ENCODE data around the gene GHRL.

Gene GHRL

GRCh38 chr3:10284496-10284895 lies 8.3 kb downstream of the GHRL start:
- peaks cover 80% of the 10 kb centered on the region for H3K36me3 ChIP-seq (ENCODE audit: control insufficient read depth, low read length)
- H3K79me2 ChIP-seq (ENCODE audit: control insufficient read depth, low read length) = peaks cover 7% of the 10 kb centered on the region
- no peak overlapping the region for H3K4me3 ChIP-seq (ENCODE audit: low read length)
- H3K9me3 ChIP-seq (ENCODE audit: control insufficient read depth, insufficient read depth, low read length) = no peaks in the 10 kb centered on the region
- no peak overlapping the region for H3K27ac ChIP-seq (ENCODE audit: low read depth, low read length)
- H3K9me2 ChIP-seq (replicated peaks; ENCODE audit: control insufficient read depth, low read length) = no peaks in the 10 kb centered on the region
- peaks cover 8% of the 10 kb centered on the region; the same call in 1 of the 2 replicates for H4K20me1 ChIP-seq (ENCODE audit: control insufficient read depth, insufficient read depth, low read depth, low read length)
- 0 out of 2 replicates have a peak, but pooled peaks cover 3% of the 10 kb centered on the region for H3K4me1 ChIP-seq (ENCODE audit: control insufficient read depth, low read length)
- H3K4me2 ChIP-seq (ENCODE audit: low read length) = no peak overlapping the region
- H3K27me3 ChIP-seq (ENCODE audit: control insufficient read depth, low read length) = no peaks in the 10 kb centered on the region
- no peak for TF ChIP-seq CTCF (IDR thresholded peaks at IDR 0.05; ENCODE audit: low read depth, low read length, poor library complexity, severe bottlenecking)
- no peak for TF ChIP-seq EZH2phosphoT487 (IDR thresholded peaks at IDR 0.05; ENCODE audit: borderline replicate concordance, low read length)
- peaks cover 6% of the 10 kb centered on the region for H3F3A ChIP-seq (ENCODE audit: control insufficient read depth, insufficient read depth)

- H3K4me2 ChIP-seq (ENCODE audit: low read length) = no peak overlapping the region
Observed at GRCh38 chr3:10283638-10284037, 9.1 kb downstream of the GHRL start.

GRCh38 chr3:10281951-10282350 lies 10.8 kb downstream of the GHRL start:
- TF ChIP-seq EZH2phosphoT487 (IDR thresholded peaks at IDR 0.05; ENCODE audit: borderline replicate concordance, low read length) = no peak
- TF ChIP-seq CTCF (IDR thresholded peaks at IDR 0.05; ENCODE audit: low read depth, low read length, poor library complexity, severe bottlenecking) = no peak
- H3K79me2 ChIP-seq (ENCODE audit: control insufficient read depth, low read length) = peaks cover 24% of the 10 kb centered on the region
- H4K20me1 ChIP-seq (ENCODE audit: control insufficient read depth, insufficient read depth, low read depth, low read length) = peaks cover 8% of the 10 kb centered on the region; the same call in 1 of the 2 replicates
- 0 out of 2 replicates have a peak, but pooled peaks cover 3% of the 10 kb centered on the region for H3K4me1 ChIP-seq (ENCODE audit: control insufficient read depth, low read length)
- H3K27ac ChIP-seq (ENCODE audit: low read depth, low read length) = no peak overlapping the region
- H3K36me3 ChIP-seq (ENCODE audit: control insufficient read depth, low read length) = peaks cover 82% of the 10 kb centered on the region
- no peaks in the 10 kb centered on the region for H3K9me3 ChIP-seq (ENCODE audit: control insufficient read depth, insufficient read depth, low read length)
- peaks cover 6% of the 10 kb centered on the region for H3F3A ChIP-seq (ENCODE audit: control insufficient read depth, insufficient read depth)
- no peaks in the 10 kb centered on the region for H3K27me3 ChIP-seq (ENCODE audit: control insufficient read depth, low read length)
- H3K4me2 ChIP-seq (ENCODE audit: low read length) = no peak overlapping the region
- no peak overlapping the region for H3K4me3 ChIP-seq (ENCODE audit: low read length)
- H3K9me2 ChIP-seq (replicated peaks; ENCODE audit: control insufficient read depth, low read length) = no peaks in the 10 kb centered on the region

More at GRCh38 chr3:10283638-10284037, 9.1 kb downstream of the GHRL start:
- Histone ChIP-seq H3F3A (ENCODE audit: control insufficient read depth, insufficient read depth) (peaks cover 6% of the 10 kb centered on the region), H3K4me3 (ENCODE audit: low read length) (no peak overlapping the region), H3K9me2 (replicated peaks; ENCODE audit: control insufficient read depth, low read length) (no peaks in the 10 kb centered on the region), H3K9me3 (ENCODE audit: control insufficient read depth, insufficient read depth, low read length) (no peaks in the 10 kb centered on the region), H3K27ac (ENCODE audit: low read depth, low read length) (no peak overlapping the region), H3K27me3 (ENCODE audit: control insufficient read depth, low read length) (no peaks in the 10 kb centered on the region), H4K20me1 (ENCODE audit: control insufficient read depth, insufficient read depth, low read depth, low read length) (peaks cover 8% of the 10 kb centered on the region; the same call in 1 of the 2 replicates), H3K79me2 (ENCODE audit: control insufficient read depth, low read length) (peaks cover 7% of the 10 kb centered on the region), H3K36me3 (ENCODE audit: control insufficient read depth, low read length) (peaks cover 82% of the 10 kb centered on the region), H3K4me1 (ENCODE audit: control insufficient read depth, low read length) (0 out of 2 replicates have a peak, but pooled peaks cover 3% of the 10 kb centered on the region)
- TF ChIP-seq EZH2phosphoT487 (IDR thresholded peaks at IDR 0.05; ENCODE audit: borderline replicate concordance, low read length) = no peak
- no peak for TF ChIP-seq CTCF (IDR thresholded peaks at IDR 0.05; ENCODE audit: low read depth, low read length, poor library complexity, severe bottlenecking)
